Suprapubic skin (tissue), 4 donors: ENCODE measurements around the gene RHOG.

Source experiments
- CTCF ChIP-seq, 2 donors: fragments of 200-600 bp in 1 of 2; fragments of 450-650 bp in 1 of 2; sonication (generic) in 1 of 2; IDR thresholded peaks; one replicate each; pipeline ENCODE4 v1.5.1; 2016 to 2019; ENCODE audit warnings: antibody characterized with exemption in 2 of 2, mild to moderate bottlenecking in 1 of 2, moderate library complexity in 1 of 2
- EP300 ChIP-seq: sonication (generic); formaldehyde crosslinking; IDR thresholded peaks from one replicate; pipeline ENCODE4 v1.6.1; 2017; ENCODE audit warnings: antibody characterized with exemption
- POLR2A ChIP-seq, 2 donors: fragments of 450-650 bp; IDR thresholded peaks; one replicate each; pipeline ENCODE4 v1.6.1; 2017; ENCODE audit warnings: antibody characterized with exemption in 2 of 2, mild to moderate bottlenecking in 2 of 2, moderate library complexity in 2 of 2
- POLR2AphosphoS5 ChIP-seq, 3 donors: sonication (generic); formaldehyde crosslinking; IDR thresholded peaks; one replicate each; pipeline ENCODE4 v1.6.1; 2017; ENCODE audit warnings: antibody characterized with exemption in 3 of 3

GRCh38 chr11:3825473-3826154 lies 15.1 kb downstream of the RHOG start:
- TF ChIP-seq POLR2A (IDR thresholded peaks at IDR 0.05) = no peak
- no peak for TF ChIP-seq CTCF (IDR thresholded peaks at IDR 0.05)
- no peak for TF ChIP-seq EP300
- no peak for TF ChIP-seq POLR2AphosphoS5 (IDR thresholded peaks at IDR 0.05)
